Suprapubic skin (tissue), 4 donors: ENCODE results near the gene UNC45A.

Source experiments
- CTCF ChIP-seq, 2 donors: fragments of 200-600 bp in 1 of 2; fragments of 450-650 bp in 1 of 2; sonication (generic) in 1 of 2; IDR thresholded peaks; one replicate each; pipeline ENCODE4 v1.5.1; 2016 to 2019; ENCODE audit warnings: antibody characterized with exemption in 2 of 2, mild to moderate bottlenecking in 1 of 2, moderate library complexity in 1 of 2
- POLR2A ChIP-seq, 2 donors: fragments of 450-650 bp; IDR thresholded peaks; one replicate each; pipeline ENCODE4 v1.6.1; 2017; ENCODE audit warnings: antibody characterized with exemption in 2 of 2, mild to moderate bottlenecking in 2 of 2, moderate library complexity in 2 of 2
- POLR2AphosphoS5 ChIP-seq, 3 donors: sonication (generic); formaldehyde crosslinking; IDR thresholded peaks; one replicate each; pipeline ENCODE4 v1.6.1; 2017; ENCODE audit warnings: antibody characterized with exemption in 3 of 3

GRCh38 chr15:90974216-90974615 is 39.1 kb downstream of the UNC45A start:
- no peak for TF ChIP-seq POLR2AphosphoS5 (IDR thresholded peaks at IDR 0.05)
- no peak for TF ChIP-seq CTCF (IDR thresholded peaks at IDR 0.05)
- TF ChIP-seq POLR2A (IDR thresholded peaks at IDR 0.05) = no peak
